NCI-H2107 (cell line): ENCODE results near the gene PEPD.

Experiments
- DNase-seq: peaks from one replicate; lab custom pipeline; 2025; lab: John Stamatoyannopoulos, UW

The PEPD gene

GRCh38 chr19:33510462-33511194, 11.0 kb downstream of the PEPD start:
- no peak for DNase-seq

- DNase-seq, result no peak
Measured at GRCh38 chr19:33509774-33510173, 11.8 kb downstream of the PEPD start.

GRCh38 chr19:33508941-33509614, 12.5 kb downstream of the PEPD start:
- DNase-seq, result no peak

- no peak for DNase-seq
Measured at GRCh38 chr19:33508431-33508830, 13.2 kb downstream of the PEPD start.

GRCh38 chr19:33508009-33508408, 13.6 kb downstream of the PEPD start:
- no peak for DNase-seq

- no peak for DNase-seq
Measured at GRCh38 chr19:33507021-33507956, 14.3 kb downstream of the PEPD start.

GRCh38 chr19:33506498-33506897, 15.1 kb downstream of the PEPD start:
- no peak for DNase-seq

- DNase-seq, result no peak
Measured at GRCh38 chr19:33505823-33506222, 15.8 kb downstream of the PEPD start.

- DNase-seq, result no peak
Measured at GRCh38 chr19:33505148-33505547, 16.4 kb downstream of the PEPD start.

- DNase-seq, result no peak
Measured at GRCh38 chr19:33504058-33504444, 17.5 kb downstream of the PEPD start.

GRCh38 chr19:33503433-33504057, 18.0 kb downstream of the PEPD start:
- no peak for DNase-seq

- DNase-seq, result no peak
Measured at GRCh38 chr19:33503030-33503429, 18.6 kb downstream of the PEPD start.

- DNase-seq, result no peak
Measured at GRCh38 chr19:33502521-33502920, 19.1 kb downstream of the PEPD start.

- no peak for DNase-seq
Measured at GRCh38 chr19:33501693-33502356, 19.8 kb downstream of the PEPD start.

GRCh38 chr19:33500991-33501390, 20.6 kb downstream of the PEPD start:
- no peak for DNase-seq

- DNase-seq, result no peak
Measured at GRCh38 chr19:33500586-33500985, 21.0 kb downstream of the PEPD start.

GRCh38 chr19:33499671-33500506, 21.7 kb downstream of the PEPD start:
- no peak for DNase-seq

GRCh38 chr19:33499248-33499647, 22.3 kb downstream of the PEPD start:
- DNase-seq, result no peak

- no peak for DNase-seq
Measured at GRCh38 chr19:33498391-33499000, 23.1 kb downstream of the PEPD start.

GRCh38 chr19:33497778-33498175, 23.8 kb downstream of the PEPD start:
- DNase-seq, result no peak
